BJ (cell line): ENCODE measurements around the gene ITSN1. TPM values are rescaled to one million over a fixed set of nuclear protein-coding genes. Genes with fewer than 3 reads are reported as not detected.

ENCODE experiments used
- CTCF ChIA-PET: fragments of 350-600 bp; formaldehyde crosslinking; extraction: SDS; loops from one replicate; lab custom pipeline; 2021; ENCODE audit warnings: antibody characterized with exemption, inconsistent platforms; lab: Yijun Ruan, JAX
- POLR2A ChIA-PET: fragments of 300-600 bp; sonication (Branson Sonifier 250); formaldehyde crosslinking; extraction: SDS; loops from one replicate; lab custom pipeline; 2021; ENCODE audit warnings: antibody characterized with exemption; lab: Charles Lee
- DNase-seq: peaks from one replicate; pipeline ENCODE4 v3.0.0-alpha.2; 2011; ENCODE audit warnings: low read depth
- H3K27me3 ChIP-seq: 2 replicates; pipeline ENCODE4 v1.6.0; 2011; ENCODE audit warnings: low read length; ENCODE audit not compliant: control insufficient read depth, insufficient read depth
- H3K36me3 ChIP-seq: 2 replicates; pipeline ENCODE4 v1.5.1; 2011; ENCODE audit warnings: low read length; ENCODE audit not compliant: control insufficient read depth, insufficient read depth
- H3K4me3 ChIP-seq: 2 replicates; pipeline ENCODE4 v1.5.1; 2011; ENCODE audit warnings: low read depth, mild to moderate bottlenecking, control low read depth, low read length
- polyA plus RNA-seq: library from polyadenylated mRNA; depleted of rRNA; stranded (reverse); fragments of >200 nt; gene quantifications from 2 replicates; pipeline ENCODE4 v1.2.3, GENCODE V29; 2011
- TF ChIP-seq, protein P1 (sequence below): IDR thresholded peaks from 2 replicates; pipeline ENCODE4 v1.5.1; 2011; ENCODE audit warnings: low read depth, mild to moderate bottlenecking, control low read depth, inconsistent platforms, low read length, moderate library complexity; ENCODE audit not compliant: insufficient read depth

The ITSN1 gene
- polyA plus RNA-seq, 1 experiment = 68.4 TPM

DNA sequence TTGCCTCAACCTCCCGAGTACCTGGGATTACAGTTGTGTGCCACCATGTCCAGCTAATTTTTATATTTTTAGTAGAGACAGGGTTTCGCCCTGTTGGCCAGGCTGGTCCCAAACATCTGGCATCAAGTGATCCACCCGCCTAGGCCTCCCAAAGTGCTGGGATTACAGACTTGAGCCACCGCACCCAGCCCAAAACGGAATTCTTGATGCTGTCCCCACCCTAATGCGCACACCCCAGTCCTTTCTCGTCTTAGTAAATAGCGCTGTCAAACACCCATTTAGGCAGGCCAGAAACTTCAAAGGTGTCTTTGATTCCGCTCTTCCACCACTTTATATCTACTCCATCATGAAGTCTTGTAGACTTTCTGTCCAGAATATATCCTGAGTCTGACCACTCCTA is 35.1 kb downstream of the ITSN1 start:
- TF ChIP-seq, protein P1, sequence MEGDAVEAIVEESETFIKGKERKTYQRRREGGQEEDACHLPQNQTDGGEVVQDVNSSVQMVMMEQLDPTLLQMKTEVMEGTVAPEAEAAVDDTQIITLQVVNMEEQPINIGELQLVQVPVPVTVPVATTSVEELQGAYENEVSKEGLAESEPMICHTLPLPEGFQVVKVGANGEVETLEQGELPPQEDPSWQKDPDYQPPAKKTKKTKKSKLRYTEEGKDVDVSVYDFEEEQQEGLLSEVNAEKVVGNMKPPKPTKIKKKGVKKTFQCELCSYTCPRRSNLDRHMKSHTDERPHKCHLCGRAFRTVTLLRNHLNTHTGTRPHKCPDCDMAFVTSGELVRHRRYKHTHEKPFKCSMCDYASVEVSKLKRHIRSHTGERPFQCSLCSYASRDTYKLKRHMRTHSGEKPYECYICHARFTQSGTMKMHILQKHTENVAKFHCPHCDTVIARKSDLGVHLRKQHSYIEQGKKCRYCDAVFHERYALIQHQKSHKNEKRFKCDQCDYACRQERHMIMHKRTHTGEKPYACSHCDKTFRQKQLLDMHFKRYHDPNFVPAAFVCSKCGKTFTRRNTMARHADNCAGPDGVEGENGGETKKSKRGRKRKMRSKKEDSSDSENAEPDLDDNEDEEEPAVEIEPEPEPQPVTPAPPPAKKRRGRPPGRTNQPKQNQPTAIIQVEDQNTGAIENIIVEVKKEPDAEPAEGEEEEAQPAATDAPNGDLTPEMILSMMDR = no peak
- CTCF ChIA-PET = interaction anchor here (0.7 kb wide), 1 partner anchor 165 kb away, joined by 3 read pairs; no protein-coding TSS in a partner anchor
- no peaks in the 10 kb centered on the region for H3K36me3 ChIP-seq
- POLR2A ChIA-PET = no interaction called here
- DNase-seq = no peak
- H3K4me3 ChIP-seq = no peak overlapping the region
- H3K27me3 ChIP-seq = no peaks in the 10 kb centered on the region

DNA sequence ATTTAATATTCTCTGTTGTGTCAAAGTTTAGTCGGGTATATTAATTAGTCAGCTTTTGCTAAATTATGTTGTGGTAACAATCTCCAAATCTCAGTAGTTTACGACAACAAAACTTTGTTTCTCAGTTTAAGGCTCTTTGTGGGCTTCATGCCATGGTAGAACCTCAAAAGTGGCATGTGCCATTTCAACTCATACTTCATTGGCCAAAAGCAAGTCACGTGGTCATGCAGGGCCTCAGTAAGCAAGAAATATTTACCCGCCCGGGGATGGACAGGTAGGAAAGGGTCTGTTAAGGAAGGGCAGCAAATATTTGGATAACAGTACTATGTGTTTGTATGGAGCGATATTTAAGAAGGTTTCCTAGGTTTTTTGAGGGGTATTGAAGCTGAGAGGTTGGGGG is 38.6 kb downstream of the ITSN1 start:
- Histone ChIP-seq H3K4me3 (no peak overlapping the region), H3K36me3 (no peaks in the 10 kb centered on the region), H3K27me3 (no peaks in the 10 kb centered on the region)
- DNase-seq = no peak
- ChIA-PET CTCF (no interaction called here), POLR2A (no interaction called here)
- TF ChIP-seq, protein P1 = no peak

DNA sequence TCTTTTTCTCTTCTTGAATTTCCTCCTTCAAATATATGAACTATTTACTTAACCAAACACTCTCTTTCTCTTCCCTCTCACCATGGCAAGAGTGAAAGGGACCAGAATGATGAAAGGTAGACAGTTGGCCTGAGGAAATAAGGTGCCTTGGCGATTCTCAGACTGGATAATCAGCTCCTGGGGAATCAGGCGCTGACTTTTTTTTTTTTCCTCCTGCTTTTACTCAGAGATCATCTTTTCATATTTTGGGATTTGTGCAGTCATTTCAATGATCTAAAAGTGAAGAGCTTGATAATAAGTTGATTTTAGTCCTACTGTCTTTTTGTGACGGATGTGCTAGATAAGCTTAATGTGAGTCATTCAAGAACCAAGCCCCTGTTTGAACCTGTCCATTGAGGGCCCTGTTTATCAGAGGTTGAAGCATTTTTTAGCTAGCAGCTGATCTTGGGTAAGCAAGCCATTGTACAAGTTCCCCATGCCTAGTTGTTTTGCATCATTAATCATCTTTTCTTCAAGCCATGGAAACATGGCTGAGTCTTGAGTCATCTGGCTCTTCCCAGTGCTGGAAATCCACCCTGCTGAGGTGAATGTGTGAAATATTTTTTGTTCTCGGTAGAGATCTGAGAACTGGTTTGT is 40.8 kb downstream of the ITSN1 start:
- TF ChIP-seq, protein P1 = no peak
- Histone ChIP-seq H3K4me3 (no peak overlapping the region), H3K27me3 (no peaks in the 10 kb centered on the region), H3K36me3 (no peaks in the 10 kb centered on the region)
- ChIA-PET POLR2A (interaction anchor here (0.6 kb wide), 1 partner anchor 38 kb away, joined by 5 read pairs; no protein-coding TSS in a partner anchor), CTCF (interaction anchor here (0.7 to 1.2 kb wide), 3 partner anchors 53 to 662 kb away, joined by 3 read pairs; no protein-coding TSS in a partner anchor)
- DNase-seq = peak; percentile 68

DNA sequence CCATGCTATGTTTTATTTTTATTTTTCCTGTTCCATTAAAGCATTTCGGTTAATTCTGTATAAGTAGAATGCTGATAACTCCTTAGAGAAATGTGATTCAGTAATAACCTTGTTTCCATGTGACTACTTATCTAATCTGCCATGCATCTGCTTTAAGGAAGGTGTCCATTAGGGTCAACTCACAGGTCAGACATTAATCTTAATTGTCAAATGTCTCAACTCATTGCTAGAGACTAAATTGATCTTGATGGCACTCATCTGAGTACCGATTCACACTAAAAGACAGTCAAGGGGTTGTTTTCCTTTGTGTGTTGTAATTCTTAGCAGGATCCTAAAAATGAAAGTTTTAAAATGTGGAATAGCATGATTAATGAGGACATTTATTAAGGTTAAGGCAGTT is 41.8 kb downstream of the ITSN1 start:
- TF ChIP-seq, protein P1 = no peak
- POLR2A ChIA-PET = no interaction called here
- DNase-seq = no peak
- H3K4me3 ChIP-seq = no peak overlapping the region
- CTCF ChIA-PET = interaction anchor here (1.0 kb wide), 1 partner anchor 17 kb away, joined by 3 read pairs; no protein-coding TSS in a partner anchor
- no peaks in the 10 kb centered on the region for H3K27me3 ChIP-seq
- no peaks in the 10 kb centered on the region for H3K36me3 ChIP-seq

DNA sequence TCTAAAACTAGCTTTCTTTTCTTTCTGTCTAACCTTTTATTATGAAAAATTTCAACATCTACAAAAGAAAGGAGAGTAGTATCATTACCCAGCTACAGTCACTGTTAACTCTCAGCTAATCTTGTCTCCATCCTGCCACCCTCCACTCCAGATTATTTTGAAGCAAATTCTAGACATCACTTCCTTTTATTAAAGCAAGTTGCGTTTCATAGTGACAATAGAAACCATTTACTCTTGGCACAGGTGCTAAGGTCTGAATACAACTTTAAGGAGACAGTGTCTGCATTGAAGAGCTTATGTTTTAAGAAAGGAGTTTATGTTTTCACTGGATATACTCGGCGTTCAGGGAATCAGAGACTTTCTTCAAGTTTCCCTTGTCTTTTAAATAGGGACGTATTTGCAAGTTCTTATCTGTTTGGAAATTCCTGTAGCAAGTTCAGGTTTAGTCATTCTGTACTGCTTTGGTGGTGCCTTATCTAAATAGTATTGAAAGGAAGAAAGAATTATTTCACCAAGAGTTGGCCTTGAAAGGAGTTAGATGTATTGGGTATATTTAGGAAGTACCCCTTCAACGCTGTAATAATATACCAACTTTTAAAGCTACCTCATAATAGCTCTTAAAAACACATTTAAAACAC is 42.7 kb downstream of the ITSN1 start:
- ChIA-PET CTCF (interaction anchor here (1.0 kb wide), 2 partner anchors 18 to 19 kb away, joined by 3 read pairs; no protein-coding TSS in a partner anchor), POLR2A (no interaction called here)
- Histone ChIP-seq H3K4me3 (no peak overlapping the region), H3K27me3 (no peaks in the 10 kb centered on the region), H3K36me3 (no peaks in the 10 kb centered on the region)
- TF ChIP-seq, protein P1 = no peak
- DNase-seq = no peak
